Testis (tissue), 2 donors: Measurements from ENCODE around the gene SLMAP.

Experiments
- POLR2A ChIP-seq: fragments of 450-650 bp; IDR thresholded peaks from one replicate; pipeline ENCODE4 v1.6.1; 2017; ENCODE audit warnings: antibody characterized with exemption, mild to moderate bottlenecking, moderate library complexity
- TF ChIP-seq, protein P1 (sequence below), 3 experiments: fragments of 450-650 bp in 2 of 3; fragments of 200-600 bp in 1 of 3; sonication (generic) in 1 of 3; IDR thresholded peaks; one replicate each; pipeline ENCODE4 v1.5.1; 2016 to 2019; ENCODE audit warnings: antibody characterized with exemption in 3 of 3, mild to moderate bottlenecking in 2 of 3, moderate library complexity in 1 of 3

DNA sequence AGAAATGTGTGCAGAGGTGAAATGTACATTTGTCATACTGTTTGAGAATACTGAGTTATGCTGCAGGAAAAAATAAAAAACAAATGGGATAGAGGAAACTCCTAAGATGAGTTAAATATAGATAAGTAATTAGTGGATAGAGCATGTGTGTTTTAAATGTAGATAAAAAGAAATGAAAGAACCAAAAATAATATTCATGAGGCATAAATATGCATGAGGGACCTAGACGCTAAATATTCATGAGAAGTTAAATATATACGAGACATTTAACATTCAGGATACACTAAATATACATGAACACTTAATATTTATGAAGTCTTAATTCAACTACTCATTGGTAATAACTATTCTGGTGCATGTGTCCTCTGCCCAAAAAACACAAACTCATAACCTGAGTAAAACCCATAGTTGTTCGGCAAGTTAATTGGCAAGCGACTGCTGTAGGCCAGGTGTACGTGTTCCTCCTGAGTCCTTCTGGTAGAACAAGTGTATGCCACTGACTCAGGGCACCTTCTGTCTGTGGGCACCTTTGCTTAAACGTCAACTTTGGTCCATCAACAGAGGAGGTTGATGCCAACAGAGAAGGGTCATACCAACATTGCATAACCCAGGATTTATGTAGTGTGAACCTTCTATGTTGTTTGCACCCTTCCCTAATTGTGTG lies 38.8 kb upstream of the SLMAP start:
- no peak for TF ChIP-seq POLR2A
- TF ChIP-seq, protein P1, sequence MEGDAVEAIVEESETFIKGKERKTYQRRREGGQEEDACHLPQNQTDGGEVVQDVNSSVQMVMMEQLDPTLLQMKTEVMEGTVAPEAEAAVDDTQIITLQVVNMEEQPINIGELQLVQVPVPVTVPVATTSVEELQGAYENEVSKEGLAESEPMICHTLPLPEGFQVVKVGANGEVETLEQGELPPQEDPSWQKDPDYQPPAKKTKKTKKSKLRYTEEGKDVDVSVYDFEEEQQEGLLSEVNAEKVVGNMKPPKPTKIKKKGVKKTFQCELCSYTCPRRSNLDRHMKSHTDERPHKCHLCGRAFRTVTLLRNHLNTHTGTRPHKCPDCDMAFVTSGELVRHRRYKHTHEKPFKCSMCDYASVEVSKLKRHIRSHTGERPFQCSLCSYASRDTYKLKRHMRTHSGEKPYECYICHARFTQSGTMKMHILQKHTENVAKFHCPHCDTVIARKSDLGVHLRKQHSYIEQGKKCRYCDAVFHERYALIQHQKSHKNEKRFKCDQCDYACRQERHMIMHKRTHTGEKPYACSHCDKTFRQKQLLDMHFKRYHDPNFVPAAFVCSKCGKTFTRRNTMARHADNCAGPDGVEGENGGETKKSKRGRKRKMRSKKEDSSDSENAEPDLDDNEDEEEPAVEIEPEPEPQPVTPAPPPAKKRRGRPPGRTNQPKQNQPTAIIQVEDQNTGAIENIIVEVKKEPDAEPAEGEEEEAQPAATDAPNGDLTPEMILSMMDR (IDR thresholded peaks at IDR 0.05): no peak
